GM21515 (cell line): Measurements from ENCODE around the gene CASKIN1.
A peak's percentile ranks its signal among the peaks of the same experiment; 100 is the strongest.

Source experiments
- ATAC-seq: cut with Tn5 transposase; IDR thresholded peaks from one replicate; pipeline ENCODE4 v1.9.1; 2021; ENCODE audit not compliant: unreplicated experiment

Gene CASKIN1

GRCh38 chr16:2159175-2159838, 37.1 kb downstream of the CASKIN1 start:
- ATAC-seq, result no peak

GRCh38 chr16:2158262-2158638, 38.2 kb downstream of the CASKIN1 start:
- no peak for ATAC-seq

GRCh38 chr16:2157480-2158261, 38.7 kb downstream of the CASKIN1 start:
- ATAC-seq, result no peak

- ATAC-seq, result no peak
Measured at GRCh38 chr16:2156849-2157224, 39.6 kb downstream of the CASKIN1 start.

GRCh38 chr16:2155977-2156848, 40.2 kb downstream of the CASKIN1 start:
- no peak for ATAC-seq

- ATAC-seq, result peak; percentile 81
Measured at GRCh38 chr16:2155091-2155950, 41.1 kb downstream of the CASKIN1 start, which contains the start of gene TRAF7. TRAF7 (plus strand) TSS chr16:2155782; CDS start chr16:2163921, 8,139 bp downstream.

- ATAC-seq, result no peak
Measured at GRCh38 chr16:2154533-2155090, 41.8 kb downstream of the CASKIN1 start.

GRCh38 chr16:2152695-2153506, 43.5 kb downstream of the CASKIN1 start:
- ATAC-seq, result no peak

- no peak for ATAC-seq
Measured at GRCh38 chr16:2151188-2152091, 45.0 kb downstream of the CASKIN1 start.

- no peak for ATAC-seq
Measured at GRCh38 chr16:2150418-2151187, 45.8 kb downstream of the CASKIN1 start.

- ATAC-seq, result no peak
Measured at GRCh38 chr16:2149630-2150417, 46.6 kb downstream of the CASKIN1 start.

- no peak for ATAC-seq
Measured at GRCh38 chr16:2148714-2149629, 47.4 kb downstream of the CASKIN1 start.

- peak; percentile 37 for ATAC-seq
Measured at GRCh38 chr16:2147981-2148671, 48.3 kb downstream of the CASKIN1 start, which contains the start of gene RAB26. RAB26 (plus strand) TSS chr16:2148625; CDS start chr16:2148784, 159 bp downstream.

- ATAC-seq, result no peak
Measured at GRCh38 chr16:2147378-2147777, 49.0 kb downstream of the CASKIN1 start.

- ATAC-seq, result no peak
Measured at GRCh38 chr16:2145843-2146242, 50.6 kb downstream of the CASKIN1 start.
